ENCODE measurements around the gene CPXM2.

DNA sequence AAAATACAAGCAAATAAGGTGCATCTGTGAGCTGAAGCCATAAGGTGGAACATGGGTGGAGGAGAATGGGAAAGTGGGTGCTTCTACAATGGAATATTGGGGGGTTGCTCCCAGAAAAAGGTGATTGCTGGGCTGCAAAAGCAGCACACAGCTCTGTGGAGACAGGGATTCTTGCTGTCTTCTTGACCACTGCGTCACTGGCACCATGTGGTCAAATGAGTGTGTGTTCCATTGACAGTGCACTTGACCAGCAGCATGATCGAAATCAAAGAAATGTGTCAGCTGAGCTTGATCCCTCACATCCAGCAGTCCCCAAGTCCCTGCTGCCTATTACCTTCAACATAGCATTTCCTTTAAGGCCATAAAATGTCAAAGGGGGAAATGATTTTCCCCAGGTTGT lies 169.3 kb downstream of the CPXM2 start:
- TF ChIP-seq TAF1 (conservative IDR thresholded peaks at IDR 0.05) (no peak), CTCF (IDR thresholded peaks at IDR 0.05; ENCODE audit: low read depth, low read length, missing input control) (no peak)
